Measurements from ENCODE around the gene TXNL4A.
"Not testable (repeated sequence)": the region's sequence is repeated elsewhere in the genome, so short reads cannot be mapped to it uniquely, and the experiment has no call there.

Gene TXNL4A

DNA sequence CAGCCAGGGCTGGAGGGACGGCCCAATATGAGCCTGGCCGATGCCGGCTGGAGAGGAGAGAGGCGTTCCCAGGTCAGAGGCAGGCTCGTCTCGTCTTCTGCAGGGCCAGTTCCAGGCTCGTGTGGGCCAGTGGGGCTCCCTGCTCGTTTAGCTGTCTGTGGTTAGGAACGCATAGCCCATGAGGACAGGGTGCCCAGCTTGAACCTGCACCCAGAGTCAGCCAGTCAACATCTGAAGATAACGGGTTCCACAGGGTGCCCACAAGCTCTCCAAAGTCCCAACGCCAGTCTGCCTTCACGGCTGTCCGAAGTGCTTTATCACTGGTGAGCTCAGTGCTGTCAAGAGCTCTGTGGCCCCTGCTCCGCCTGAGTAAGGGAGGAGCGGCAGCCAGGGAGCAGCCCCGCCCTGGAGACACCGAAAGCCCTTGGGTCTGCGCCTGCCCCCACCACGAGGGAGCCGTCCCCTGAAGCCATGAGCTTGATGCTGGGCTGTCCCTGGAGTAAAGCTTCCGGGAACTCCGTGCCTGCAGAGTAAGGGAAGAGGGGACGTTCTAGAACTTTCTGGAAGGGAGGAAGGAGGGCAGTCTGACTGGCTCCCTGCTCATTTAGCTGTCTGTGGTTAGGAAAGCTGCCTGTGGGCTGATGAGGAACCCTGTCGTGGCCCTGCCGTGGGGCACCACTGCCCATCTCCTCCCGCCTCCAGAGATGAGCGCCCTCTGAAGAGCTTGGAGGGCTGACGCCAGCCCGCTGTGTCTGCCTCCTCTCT lies 26.7 kb downstream of the TXNL4A start:
- H3K36me3 ChIP-seq (ENCODE audit: insufficient read depth, low read length), result no peaks in the 10 kb centered on the region
- H3K27me3 ChIP-seq (ENCODE audit: control insufficient read depth, insufficient read depth, low read length), result no peaks in the 10 kb centered on the region
- H3K9me3 ChIP-seq (replicated peaks; ENCODE audit: low read length), result no peaks in the 10 kb centered on the region
- no peak overlapping the region for H3K4me3 ChIP-seq (ENCODE audit: low read length)
- H3K9ac ChIP-seq (ENCODE audit: low read depth, low read length), result no peak overlapping the region
- H3K4me2 ChIP-seq (ENCODE audit: low read length), result no peak overlapping the region
- peaks cover 41% of the 10 kb centered on the region for H3K4me1 ChIP-seq (ENCODE audit: control insufficient read depth, insufficient read depth, low read length)

DNA sequence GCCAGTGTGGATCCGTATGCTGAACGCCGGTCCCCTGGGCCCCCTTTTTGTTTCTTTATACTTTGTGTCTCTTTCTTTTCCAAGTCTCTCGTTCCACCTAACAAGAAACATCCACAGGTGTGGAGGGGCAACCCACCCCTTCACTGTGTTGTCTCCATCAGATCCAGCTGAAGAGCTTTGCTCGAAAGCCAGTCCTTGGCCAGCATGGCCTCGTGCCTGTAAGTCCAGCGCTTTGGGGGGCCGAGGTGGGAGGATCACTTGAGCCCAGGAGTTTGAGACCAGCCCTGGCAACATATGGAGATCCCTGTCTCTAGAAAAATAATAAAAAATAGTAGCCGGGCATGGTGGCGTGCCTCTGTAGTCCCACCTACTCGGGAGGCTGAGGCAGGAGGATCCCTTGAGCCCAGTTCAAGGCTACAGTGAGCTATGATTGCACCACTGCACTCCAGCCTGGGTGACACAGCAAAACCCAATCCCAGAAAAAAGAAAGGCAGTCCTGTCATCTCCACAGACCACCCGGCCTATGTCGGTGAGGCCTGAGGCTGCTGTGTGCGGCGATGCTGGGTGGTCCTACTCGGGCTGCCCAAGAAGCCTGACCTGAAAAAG lies 27.3 kb downstream of the TXNL4A start:
- no peak overlapping the region for H3K4me2 ChIP-seq (ENCODE audit: low read length)
- no peaks in the 10 kb centered on the region for H3K9me3 ChIP-seq (replicated peaks; ENCODE audit: low read length)
- H3K4me3 ChIP-seq (ENCODE audit: low read length), result no peak overlapping the region
- peaks cover 41% of the 10 kb centered on the region for H3K4me1 ChIP-seq (ENCODE audit: control insufficient read depth, insufficient read depth, low read length)
- no peak overlapping the region for H3K9ac ChIP-seq (ENCODE audit: low read depth, low read length)
- no peaks in the 10 kb centered on the region for H3K27me3 ChIP-seq (ENCODE audit: control insufficient read depth, insufficient read depth, low read length)
- H3K36me3 ChIP-seq (ENCODE audit: insufficient read depth, low read length), result no peaks in the 10 kb centered on the region

- H3K4me3 ChIP-seq (ENCODE audit: low read length); H3K9ac ChIP-seq (ENCODE audit: low read depth, low read length); H3K9me3 ChIP-seq (replicated peaks; ENCODE audit: low read length); H3K36me3 ChIP-seq (ENCODE audit: insufficient read depth, low read length); H3K27me3 ChIP-seq (ENCODE audit: control insufficient read depth, insufficient read depth, low read length): not testable (repeated sequence)
- peaks cover 36% of the 10 kb centered on the region for H3K4me1 ChIP-seq (ENCODE audit: control insufficient read depth, insufficient read depth, low read length)
- H3K4me2 ChIP-seq (ENCODE audit: low read length), result peak overlapping the region; percentile 51
Observed at GRCh38 chr18:79960161-79960801, 28.1 kb downstream of the TXNL4A start.

DNA sequence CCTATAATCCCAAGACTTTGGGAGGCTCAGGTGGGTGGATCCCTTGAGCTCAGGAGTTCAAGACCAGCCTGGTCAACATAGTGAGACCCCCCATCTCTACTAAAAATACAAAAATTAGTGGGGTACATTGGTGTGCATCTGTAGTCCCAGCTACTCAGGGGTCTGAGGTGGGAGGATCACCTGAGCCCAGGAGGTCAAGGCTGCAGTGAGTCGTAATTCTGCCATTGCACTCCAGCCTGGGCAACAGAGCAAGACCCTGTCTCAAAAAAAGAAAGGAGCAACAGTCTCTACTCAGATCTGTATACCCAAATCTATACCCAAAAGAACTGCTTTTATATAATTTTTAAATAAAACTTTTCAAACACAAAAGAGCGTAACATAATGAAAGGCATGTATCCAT lies 29.4 kb downstream of the TXNL4A start:
- Histone ChIP-seq H3K4me1 (ENCODE audit: control insufficient read depth, insufficient read depth, low read length) (peaks cover 30% of the 10 kb centered on the region), H3K9ac (ENCODE audit: low read depth, low read length) (no peak overlapping the region), H3K4me3 (ENCODE audit: low read length) (no peak overlapping the region), H3K36me3 (ENCODE audit: insufficient read depth, low read length) (no peaks in the 10 kb centered on the region), H3K27me3 (ENCODE audit: control insufficient read depth, insufficient read depth, low read length) (no peaks in the 10 kb centered on the region), H3K4me2 (ENCODE audit: low read length) (no peak overlapping the region), H3K9me3 (replicated peaks; ENCODE audit: low read length) (no peaks in the 10 kb centered on the region)

DNA sequence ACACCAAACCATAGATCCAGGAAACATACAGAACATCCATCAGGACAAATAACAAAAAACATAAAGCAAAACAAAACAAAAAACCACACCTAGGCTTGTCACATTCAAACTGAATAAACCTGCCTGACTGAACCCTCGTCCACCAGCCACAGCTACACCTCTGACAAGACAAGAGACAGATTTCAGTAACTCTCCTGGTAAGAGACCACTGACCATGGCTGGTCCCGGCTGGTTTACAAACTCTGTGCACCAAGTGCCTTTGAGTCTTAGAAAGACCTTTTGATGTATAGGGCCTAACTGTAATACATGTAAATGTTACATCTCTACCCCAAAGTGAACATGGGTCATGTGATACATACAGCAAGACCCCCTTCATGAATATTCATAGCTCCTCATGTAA lies 32.1 kb downstream of the TXNL4A start:
- Histone ChIP-seq H3K9ac (ENCODE audit: low read depth, low read length) (no peak overlapping the region), H3K27me3 (ENCODE audit: control insufficient read depth, insufficient read depth, low read length) (no peaks in the 10 kb centered on the region), H3K36me3 (ENCODE audit: insufficient read depth, low read length) (no peaks in the 10 kb centered on the region), H3K4me2 (ENCODE audit: low read length) (no peak overlapping the region), H3K4me1 (ENCODE audit: control insufficient read depth, insufficient read depth, low read length) (peaks cover 11% of the 10 kb centered on the region), H3K4me3 (ENCODE audit: low read length) (no peak overlapping the region), H3K9me3 (replicated peaks; ENCODE audit: low read length) (no peaks in the 10 kb centered on the region)

- no peak overlapping the region for H3K4me3 ChIP-seq (ENCODE audit: low read length)
- H3K27me3 ChIP-seq (ENCODE audit: control insufficient read depth, insufficient read depth, low read length), result no peaks in the 10 kb centered on the region
- H3K4me2 ChIP-seq (ENCODE audit: low read length), result no peak overlapping the region
- no peak overlapping the region for H3K9ac ChIP-seq (ENCODE audit: low read depth, low read length)
- H3K9me3 ChIP-seq (replicated peaks; ENCODE audit: low read length), result no peaks in the 10 kb centered on the region
- H3K4me1 ChIP-seq (ENCODE audit: control insufficient read depth, insufficient read depth, low read length), result peaks cover 9% of the 10 kb centered on the region
- H3K36me3 ChIP-seq (ENCODE audit: insufficient read depth, low read length), result no peaks in the 10 kb centered on the region
Observed at GRCh38 chr18:79955302-79956075, 32.9 kb downstream of the TXNL4A start.

DNA sequence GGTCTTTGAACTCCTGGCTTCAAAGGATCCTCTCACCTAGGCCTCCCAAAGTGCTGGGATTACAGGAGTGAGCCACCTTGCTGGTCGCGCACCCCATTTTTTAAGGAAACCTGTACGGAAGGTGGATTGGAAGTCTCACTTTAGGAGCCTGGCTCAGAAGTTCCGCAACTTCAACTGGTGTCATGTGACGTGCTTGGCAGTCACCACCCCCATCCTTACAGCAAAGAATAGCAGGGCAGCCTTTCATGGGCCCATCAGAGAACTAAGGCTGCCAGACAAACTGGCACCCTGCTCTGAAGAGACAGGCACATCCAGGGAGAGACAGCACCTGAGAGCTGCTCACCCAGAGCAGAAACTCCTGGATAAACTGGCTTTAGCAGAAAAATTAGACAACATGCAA lies 33.6 kb downstream of the TXNL4A start:
- Histone ChIP-seq H3K9me3 (replicated peaks; ENCODE audit: low read length) (no peaks in the 10 kb centered on the region), H3K4me2 (ENCODE audit: low read length) (no peak overlapping the region), H3K27me3 (ENCODE audit: control insufficient read depth, insufficient read depth, low read length) (no peaks in the 10 kb centered on the region), H3K4me1 (ENCODE audit: control insufficient read depth, insufficient read depth, low read length) (peaks cover 7% of the 10 kb centered on the region), H3K36me3 (ENCODE audit: insufficient read depth, low read length) (no peaks in the 10 kb centered on the region), H3K9ac (ENCODE audit: low read depth, low read length) (no peak overlapping the region), H3K4me3 (ENCODE audit: low read length) (no peak overlapping the region)

- no peaks in the 10 kb centered on the region for H3K27me3 ChIP-seq (ENCODE audit: control insufficient read depth, insufficient read depth, low read length)
- H3K9me3 ChIP-seq (replicated peaks; ENCODE audit: low read length), result no peaks in the 10 kb centered on the region
- no peak overlapping the region for H3K9ac ChIP-seq (ENCODE audit: low read depth, low read length)
Observed at GRCh38 chr18:79953971-79954651, 34.3 kb downstream of the TXNL4A start.

DNA sequence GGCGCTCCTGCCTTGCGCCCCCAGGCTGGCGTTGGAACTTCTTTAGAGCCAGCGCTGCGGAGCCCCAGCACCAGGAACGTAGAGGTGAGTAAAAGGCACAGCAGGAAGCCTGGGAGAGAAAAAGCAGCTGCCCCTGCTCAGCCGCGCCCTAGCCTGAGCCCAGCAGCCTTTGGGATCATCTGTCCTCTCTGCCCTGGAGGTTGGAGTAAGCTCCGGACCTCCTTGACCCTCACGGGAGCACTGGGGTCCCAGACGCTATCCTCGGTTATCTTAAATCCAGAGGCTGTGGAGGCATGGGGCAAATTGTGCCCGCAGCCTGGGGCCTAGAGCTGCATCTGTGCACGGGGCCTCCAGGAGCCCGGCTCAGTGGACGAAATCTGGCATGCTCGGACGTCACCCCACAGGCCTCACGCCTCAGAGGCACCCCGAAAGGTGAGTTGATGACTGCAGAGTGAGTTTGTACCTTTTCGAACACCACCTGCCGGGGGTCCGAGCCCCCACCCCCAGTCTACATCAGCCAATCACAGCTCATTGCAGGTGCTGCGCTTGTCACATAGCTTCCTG lies 35.3 kb downstream of the TXNL4A start:
- Histone ChIP-seq H3K9ac (ENCODE audit: low read depth, low read length) (no peak overlapping the region), H3K4me3 (ENCODE audit: low read length) (no peak overlapping the region), H3K4me1 (ENCODE audit: control insufficient read depth, insufficient read depth, low read length) (peaks cover 8% of the 10 kb centered on the region), H3K4me2 (ENCODE audit: low read length) (no peak overlapping the region), H3K27me3 (ENCODE audit: control insufficient read depth, insufficient read depth, low read length) (no peaks in the 10 kb centered on the region), H3K36me3 (ENCODE audit: insufficient read depth, low read length) (peaks cover 8% of the 10 kb centered on the region), H3K9me3 (replicated peaks; ENCODE audit: low read length) (no peaks in the 10 kb centered on the region)

More at GRCh38 chr18:79953971-79954651, 34.3 kb downstream of the TXNL4A start:
- Histone ChIP-seq H3K4me2 (ENCODE audit: low read length) (no peak overlapping the region), H3K4me1 (ENCODE audit: control insufficient read depth, insufficient read depth, low read length) (peaks cover 8% of the 10 kb centered on the region), H3K36me3 (ENCODE audit: insufficient read depth, low read length) (peaks cover 2% of the 10 kb centered on the region), H3K4me3 (ENCODE audit: low read length) (no peak overlapping the region)

- Histone ChIP-seq H3K9ac (ENCODE audit: low read depth, low read length) (peak overlapping the region; percentile 86), H3K27me3 (ENCODE audit: control insufficient read depth, insufficient read depth, low read length) (no peaks in the 10 kb centered on the region), H3K36me3 (ENCODE audit: insufficient read depth, low read length) (peaks cover 8% of the 10 kb centered on the region), H3K4me3 (ENCODE audit: low read length) (peak overlapping the region; percentile 93), H3K9me3 (replicated peaks; ENCODE audit: low read length) (no peaks in the 10 kb centered on the region), H3K4me1 (ENCODE audit: control insufficient read depth, insufficient read depth, low read length) (peaks cover 8% of the 10 kb centered on the region), H3K4me2 (ENCODE audit: low read length) (peak overlapping the region; percentile 99)
Observed at GRCh38 chr18:79952456-79952995, 35.8 kb downstream of the TXNL4A start.
